ENCODE measurements around the gene ZNF436. TPM values are rescaled to one million over a fixed set of nuclear protein-coding genes. Genes with fewer than 3 reads are reported as not detected.

The ZNF436 gene
- total and polyA plus RNA-seq, 9 of the 15 experiments (the other 6 are each of a cell fraction or from before 2014, with no cell fraction given) = 2.1 to 11.3 (median 6.8) TPM

GRCh38 chr1:23403735-23404486 lies 34.3 kb upstream of the ZNF436 start (continued):
- TF ChIP-seq VEZF1 (CRISPR knock-in tag; IDR thresholded peaks at IDR 0.05) (peak; percentile 60), KDM5B (IDR thresholded peaks at IDR 0.05; ENCODE audit: insufficient replicate concordance, low read depth, low read length) (no peak), ZNF561 (CRISPR knock-in tag; conservative IDR thresholded peaks at IDR 0.05) (no peak), FOXO4 (CRISPR knock-in tag; IDR thresholded peaks at IDR 0.05) (no peak), MNT (conservative IDR thresholded peaks at IDR 0.05) (peak; percentile 45 to 57; a peak in 3 of 4 replicates), GABPB1 (CRISPR knock-in tag; IDR thresholded peaks at IDR 0.05) (0 out of 2 replicates have a peak, but pooled peaks have one; percentile 43), RBM17 (IDR thresholded peaks at IDR 0.05; ENCODE audit: borderline replicate concordance, low read depth, low read length) (no peak), ZNF431 (CRISPR knock-in tag; IDR thresholded peaks at IDR 0.05) (no peak), FOXK2 (conservative IDR thresholded peaks at IDR 0.05 in 1 of 2, IDR thresholded peaks at IDR 0.05 in 1 of 2; ENCODE audit: low read depth in 2 of 2) (peak; percentile 61; a peak in 3 of 4 replicates), THAP12 (CRISPR knock-in tag; IDR thresholded peaks at IDR 0.05) (no peak), ELF1 (tag; IDR thresholded peaks at IDR 0.05) (no peak), ATF7 (IDR thresholded peaks at IDR 0.05) (peak; percentile 65), EP300 (IDR thresholded peaks at IDR 0.05; ENCODE audit: low read length) (peak; percentile 64), NR0B1 (IDR thresholded peaks at IDR 0.05; ENCODE audit: partially characterized antibody) (no peak), MAZ (CRISPR knock-in tag; conservative IDR thresholded peaks at IDR 0.05 in 1 of 2, IDR thresholded peaks at IDR 0.05 in 1 of 2) (peak in 1 of 2 experiments; percentile 79; a peak in 2 of 4 replicates), GATAD2B (IDR thresholded peaks at IDR 0.05; ENCODE audit: borderline replicate concordance) (no peak), TBP (optimal IDR thresholded peaks at IDR 0.05; ENCODE audit: low read depth, low read length) (no peak), NFYB (IDR thresholded peaks at IDR 0.05; ENCODE audit: extremely low read depth, insufficient read length) (no peak)
